Esophagus (tissue), 2 donors: ENCODE measurements around the gene C2orf66. TPM values are rescaled to one million over a fixed set of nuclear protein-coding genes. Genes with fewer than 3 reads are reported as not detected.

Source experiments
- H3K27ac ChIP-seq, 2 donors: one replicate each; pipeline ENCODE4 v1.5.1; 2013; ENCODE audit warnings: low read depth in 2 of 2, mild to moderate bottlenecking in 2 of 2, inconsistent platforms in 1 of 2, low read length in 1 of 2, moderate library complexity in 1 of 2
- H3K27me3 ChIP-seq, 2 donors: one replicate each; pipeline ENCODE4 v1.6.1; 2013; ENCODE audit warnings: low read length in 2 of 2, control low read depth in 1 of 2, mild to moderate bottlenecking in 1 of 2; ENCODE audit not compliant: insufficient read depth in 2 of 2, control insufficient read depth in 1 of 2
- H3K36me3 ChIP-seq, 2 donors: one replicate each; pipeline ENCODE4 v1.6.1; 2013; ENCODE audit warnings: low read length in 1 of 2; ENCODE audit not compliant: control insufficient read depth in 2 of 2, insufficient read depth in 2 of 2
- H3K4me1 ChIP-seq, 2 donors: one replicate each; pipeline ENCODE4 v1.6.1; 2013; ENCODE audit warnings: low read length in 1 of 2; ENCODE audit not compliant: control insufficient read depth in 2 of 2, insufficient read depth in 2 of 2
- H3K4me3 ChIP-seq, 2 donors: one replicate each; pipeline ENCODE4 v1.5.1; 2013; ENCODE audit warnings: low read length in 2 of 2, mild to moderate bottlenecking in 2 of 2, low read depth in 1 of 2, moderate library complexity in 1 of 2
- H3K9me3 ChIP-seq, 2 donors: one replicate each; pipeline ENCODE4 v1.6.1; 2013; ENCODE audit warnings: mild to moderate bottlenecking in 2 of 2, low read depth in 1 of 2, low read length in 1 of 2, moderate library complexity in 1 of 2; ENCODE audit not compliant: control insufficient read depth in 2 of 2, insufficient read depth in 1 of 2
- WGBS, 2 donors: extraction: QIAGEN DNeasy Blood & Tissue Kit; methylation state at CpG; one replicate each; pipeline ENCODE4 v1.1.7; 2013; 5-methylcytosine and 5-hydroxymethylcytosine counted together
- polyA plus RNA-seq, 2 donors: library from polyadenylated mRNA; stranded (reverse); fragments of 200-250 nt; gene quantifications; one replicate each; pipeline ENCODE4 v1.2.3, GENCODE V29; 2013
- donor health status: healthy with polysubstance abuse.
- donor health status: Bipolar disorder and iron deficiency.

The C2orf66 gene
- polyA plus RNA-seq, 2 donors = 0.07 to 0.16 TPM

DNA sequence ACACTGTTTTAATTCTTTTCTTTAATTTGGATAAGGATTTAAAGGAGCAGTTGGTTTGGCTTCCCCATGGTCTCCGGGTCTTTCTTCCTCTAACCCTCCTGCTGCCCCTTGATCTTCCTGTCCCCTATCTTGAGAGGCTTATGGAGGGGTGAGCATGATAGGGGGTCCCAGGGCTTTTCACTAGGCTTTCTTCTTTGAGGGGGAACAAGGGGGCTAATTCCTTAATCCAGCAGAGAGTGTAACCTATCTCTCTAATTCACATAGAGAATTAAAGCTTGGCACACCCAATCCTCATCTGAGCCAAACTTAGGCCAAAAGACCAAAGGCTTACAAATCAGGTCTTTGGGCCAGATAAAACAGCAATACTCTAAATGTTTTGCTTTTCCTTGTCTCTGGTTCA lies 21.5 kb upstream of the C2orf66 start:
- Histone ChIP-seq H3K27me3 (no peaks in the 10 kb centered on the region), H3K27ac (no peak overlapping the region), H3K4me1 (peaks cover 0 to 3% of the 10 kb centered on the region in 2 donors), H3K36me3 (no peaks in the 10 kb centered on the region), H3K9me3 (no peaks in the 10 kb centered on the region), H3K4me3 (no peak overlapping the region)
- WGBS, 2 donors = 90 to 95% methylated on average over 1 of the region's 1 CpG

DNA sequence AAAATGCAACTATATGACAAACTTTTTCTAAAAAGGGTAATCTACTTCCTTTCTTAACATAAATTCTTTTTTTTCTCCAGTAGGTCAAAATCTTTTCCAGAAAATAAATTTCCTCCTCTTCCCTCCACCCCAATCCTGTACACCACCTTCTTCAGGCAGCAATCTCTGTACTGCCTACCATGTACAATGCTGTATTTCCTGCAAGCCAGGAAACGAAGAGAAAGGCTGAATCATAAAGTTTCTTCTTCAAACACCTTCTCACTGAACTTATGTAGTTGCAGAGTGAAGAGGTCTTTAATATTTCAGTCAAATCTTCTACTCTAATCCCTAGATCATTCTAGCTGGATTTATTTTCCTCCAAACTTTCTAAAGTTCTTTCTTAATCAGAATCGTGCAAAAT lies 18.2 kb upstream of the C2orf66 start:
- H3K27ac ChIP-seq = no peak overlapping the region
- H3K4me3 ChIP-seq = no peak overlapping the region
- no peaks in the 10 kb centered on the region for H3K27me3 ChIP-seq
- H3K36me3 ChIP-seq = no peaks in the 10 kb centered on the region
- 65 to 67% methylated on average over 2 of the region's 2 CpGs for WGBS, 2 donors
- H3K9me3 ChIP-seq = no peaks in the 10 kb centered on the region
- H3K4me1 ChIP-seq = peaks cover 0 to 3% of the 10 kb centered on the region in 2 donors

- H3K4me3 ChIP-seq = no peak overlapping the region
- H3K36me3 ChIP-seq = no peaks in the 10 kb centered on the region
- no peak overlapping the region for H3K27ac ChIP-seq
- H3K4me1 ChIP-seq = no peaks in the 10 kb centered on the region
- no peaks in the 10 kb centered on the region for H3K9me3 ChIP-seq
- peaks cover 0 to 2% of the 10 kb centered on the region in 2 donors for H3K27me3 ChIP-seq
Observed at GRCh38 chr2:196823750-196824522, 14.8 kb upstream of the C2orf66 start.

- H3K27ac ChIP-seq = no peak overlapping the region
Observed at GRCh38 chr2:196821195-196821594, 12.0 kb upstream of the C2orf66 start.

GRCh38 chr2:196808083-196808665 lies 981 bp downstream of the C2orf66 start:
- 42 to 46% methylated on average over 2 of the region's 2 CpGs for WGBS, 2 donors
- no peak overlapping the region for H3K27ac ChIP-seq
- no peak overlapping the region for H3K4me3 ChIP-seq
- H3K27me3 ChIP-seq = no peaks in the 10 kb centered on the region
- H3K9me3 ChIP-seq = no peaks in the 10 kb centered on the region
- H3K4me1 ChIP-seq = no peaks in the 10 kb centered on the region
- H3K36me3 ChIP-seq = no peaks in the 10 kb centered on the region

More at GRCh38 chr2:196821195-196821594, 12.0 kb upstream of the C2orf66 start:
- no peaks in the 10 kb centered on the region for H3K36me3 ChIP-seq
- 52 to 61% methylated on average over 1 of the region's 1 CpG for WGBS, 2 donors
- H3K9me3 ChIP-seq = peaks cover 0 to 3% of the 10 kb centered on the region in 2 donors
- H3K4me3 ChIP-seq = no peak overlapping the region
- no peaks in the 10 kb centered on the region for H3K4me1 ChIP-seq
- peaks cover 0 to 2% of the 10 kb centered on the region in 2 donors for H3K27me3 ChIP-seq

- Histone ChIP-seq H3K27ac (no peak overlapping the region), H3K36me3 (no peaks in the 10 kb centered on the region), H3K4me3 (no peak overlapping the region), H3K9me3 (no peaks in the 10 kb centered on the region), H3K27me3 (no peaks in the 10 kb centered on the region), H3K4me1 (no peaks in the 10 kb centered on the region)
- WGBS, 2 donors = 40 to 64% methylated on average over 1 of the region's 1 CpG
Observed at GRCh38 chr2:196804381-196804780, 4.8 kb downstream of the C2orf66 start.

- no peaks in the 10 kb centered on the region for H3K4me1 ChIP-seq
- H3K4me3 ChIP-seq = no peak overlapping the region
- H3K9me3 ChIP-seq = no peaks in the 10 kb centered on the region
- no peaks in the 10 kb centered on the region for H3K36me3 ChIP-seq
- H3K27me3 ChIP-seq = no peaks in the 10 kb centered on the region
- H3K27ac ChIP-seq = no peak overlapping the region
- 79 to 86% methylated on average over 2 of the region's 2 CpGs for WGBS, 2 donors
Observed at GRCh38 chr2:196802401-196802800, 6.8 kb downstream of the C2orf66 start.

DNA sequence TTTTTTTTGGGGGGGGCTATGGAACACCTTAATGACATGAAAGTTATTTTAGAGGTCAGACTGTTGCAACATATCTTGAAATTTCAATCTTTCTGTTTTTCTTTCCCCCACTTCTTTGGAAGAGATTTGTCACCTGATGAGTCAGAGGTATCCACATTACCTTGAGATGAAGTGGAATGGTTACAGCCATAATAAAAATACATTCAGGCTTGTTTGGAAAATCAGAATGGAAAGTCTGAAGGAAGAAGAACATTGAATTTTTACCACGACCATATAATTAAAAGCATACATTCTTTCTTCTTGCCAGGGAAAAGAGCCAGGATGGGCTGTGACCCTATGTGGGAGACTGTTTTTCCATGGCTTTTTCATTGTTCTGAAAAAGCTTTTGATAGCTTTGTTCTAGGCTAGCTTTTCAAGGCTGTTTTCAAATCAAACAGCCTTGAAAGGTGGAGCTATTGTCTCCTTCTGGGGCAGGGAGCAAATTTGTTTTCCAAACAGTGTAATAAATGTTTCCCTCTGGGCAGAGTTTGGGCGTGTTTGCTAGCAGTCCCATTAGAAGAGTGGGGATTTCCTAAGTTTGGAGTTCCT lies 7.4 kb downstream of the C2orf66 start:
- 24 to 25% methylated on average over 2 of the region's 2 CpGs for WGBS, 2 donors
- Histone ChIP-seq H3K27me3 (no peaks in the 10 kb centered on the region), H3K4me3 (no peak overlapping the region), H3K9me3 (no peaks in the 10 kb centered on the region), H3K4me1 (no peaks in the 10 kb centered on the region), H3K36me3 (peaks cover 0 to under 1% of the 10 kb centered on the region in 2 donors), H3K27ac (no peak overlapping the region)

DNA sequence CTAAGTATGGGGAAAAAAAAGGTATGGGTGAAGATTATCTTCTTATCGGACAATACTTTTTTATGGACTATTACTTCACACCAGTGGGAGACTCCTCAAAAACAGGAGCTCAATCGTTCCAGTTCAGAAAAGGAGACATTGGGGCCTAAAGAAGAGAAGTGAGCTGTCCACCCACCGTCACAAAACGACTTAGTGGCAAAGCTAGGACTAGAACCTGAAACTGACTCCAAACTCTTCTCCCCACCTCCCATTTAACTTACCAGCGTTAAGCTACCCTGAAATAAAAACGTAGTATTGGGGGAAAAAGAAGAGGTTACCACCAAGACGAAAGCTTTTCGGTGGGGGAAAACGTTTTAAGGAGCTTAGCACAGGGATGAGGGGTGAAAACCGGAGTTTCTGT lies 10.2 kb downstream of the C2orf66 start:
- Histone ChIP-seq H3K4me1 (no peaks in the 10 kb centered on the region), H3K9me3 (no peaks in the 10 kb centered on the region), H3K36me3 (peaks cover 0 to 6% of the 10 kb centered on the region in 2 donors), H3K27ac (peak overlapping the region; percentile 62 to 73), H3K27me3 (no peaks in the 10 kb centered on the region), H3K4me3 (peak overlapping the region; percentile 69 to 97)
- WGBS, 2 donors = 5 to 8% methylated on average over 10 of the region's 10 CpGs
